ENCODE measurements around the gene ABCA2. TPM values are rescaled to one million over a fixed set of nuclear protein-coding genes. Genes with fewer than 3 reads are reported as not detected.

ABCA2 gene
- polyA plus RNA-seq, 2 donors = 7.7 to 14.7 TPM

DNA sequence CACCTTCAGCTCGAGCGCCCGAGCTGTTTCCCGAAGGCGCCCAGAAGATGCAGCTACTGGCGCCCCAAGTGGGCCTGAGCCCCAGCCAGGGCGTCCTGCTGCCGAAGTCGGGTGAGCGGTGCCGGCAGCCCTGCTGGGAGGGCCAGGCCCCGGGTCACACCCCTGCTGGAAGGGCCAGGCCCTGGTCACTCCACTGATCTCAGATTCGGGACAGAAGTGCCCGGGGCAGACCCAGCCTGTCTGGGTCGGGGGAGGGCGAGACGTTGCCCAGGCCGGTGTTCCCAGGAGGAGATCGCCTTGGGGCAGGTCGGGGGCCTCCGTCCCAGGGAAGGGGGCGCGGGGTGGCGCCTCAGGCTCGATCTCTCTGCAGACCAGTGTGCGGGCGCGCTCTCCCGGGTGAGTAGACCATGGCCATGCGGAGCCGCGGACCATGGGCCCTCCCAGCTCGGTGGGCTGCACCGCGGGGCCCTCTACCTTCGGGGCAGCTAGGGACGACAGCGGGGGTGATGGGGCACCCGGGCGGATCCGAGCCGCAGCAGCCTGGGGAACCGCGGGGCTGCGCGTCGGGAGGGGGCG is 42.9 kb downstream of the ABCA2 start:
- 9 to 11% methylated on average over 45 to 48 of the region's 48 CpGs for WGBS, 2 donors
- H3K4me1 ChIP-seq (ENCODE audit: control insufficient read depth in 2 of 2, insufficient read depth in 2 of 2, low read length in 1 of 2) = peaks cover 0 to 2% of the 10 kb centered on the region in 2 donors
- no peaks in the 10 kb centered on the region for H3K27me3 ChIP-seq (ENCODE audit: control insufficient read depth in 1 of 2, insufficient read depth in 2 of 2, low read length in 2 of 2)
- no peaks in the 10 kb centered on the region for H3K9me3 ChIP-seq (ENCODE audit: control insufficient read depth in 2 of 2, insufficient read depth in 1 of 2, low read depth in 1 of 2, low read length in 1 of 2)
- no peak overlapping the region for H3K27ac ChIP-seq (ENCODE audit: low read depth in 2 of 2, low read length in 1 of 2)
- no peak overlapping the region for H3K4me3 ChIP-seq (ENCODE audit: low read depth in 1 of 2, low read length in 2 of 2)
- H3K36me3 ChIP-seq (ENCODE audit: control insufficient read depth in 2 of 2, insufficient read depth in 2 of 2, low read length in 1 of 2) = no peaks in the 10 kb centered on the region

DNA sequence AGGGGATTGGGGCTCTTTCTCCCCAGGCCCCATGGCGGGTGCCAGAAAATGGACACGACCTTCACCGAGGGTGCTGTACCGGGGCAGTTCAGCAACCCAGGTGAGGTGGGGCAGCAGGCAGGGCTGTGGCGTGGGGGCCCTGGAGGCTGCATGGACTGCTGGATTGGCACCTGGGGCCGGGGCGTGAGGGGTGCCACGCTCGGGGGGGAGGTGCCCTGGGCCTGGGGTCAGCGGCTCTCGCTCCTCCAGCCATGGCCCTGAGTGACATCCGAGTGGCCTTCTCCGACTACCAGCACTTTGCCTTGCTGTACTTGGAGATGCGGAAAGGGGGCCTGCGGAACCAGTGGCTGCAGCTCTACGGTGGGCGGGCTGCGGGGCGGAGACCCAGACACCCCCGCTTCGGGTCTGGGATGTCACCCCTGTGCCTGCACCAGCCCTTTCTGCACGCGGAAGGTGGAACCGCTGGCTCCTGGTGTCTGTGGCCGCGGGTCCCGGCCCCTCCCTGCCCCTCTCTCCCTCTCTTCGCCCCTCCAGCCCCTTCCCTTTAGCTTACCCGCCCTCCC is 43.5 kb downstream of the ABCA2 start:
- Histone ChIP-seq H3K27me3 (ENCODE audit: control insufficient read depth in 1 of 2, insufficient read depth in 2 of 2, low read length in 2 of 2) (no peaks in the 10 kb centered on the region), H3K4me1 (ENCODE audit: control insufficient read depth in 2 of 2, insufficient read depth in 2 of 2, low read length in 1 of 2) (peaks cover 0 to 2% of the 10 kb centered on the region in 2 donors), H3K36me3 (ENCODE audit: control insufficient read depth in 2 of 2, insufficient read depth in 2 of 2, low read length in 1 of 2) (no peaks in the 10 kb centered on the region), H3K9me3 (ENCODE audit: control insufficient read depth in 2 of 2, insufficient read depth in 1 of 2, low read depth in 1 of 2, low read length in 1 of 2) (no peaks in the 10 kb centered on the region), H3K27ac (ENCODE audit: low read depth in 2 of 2, low read length in 1 of 2) (no peak overlapping the region), H3K4me3 (ENCODE audit: low read depth in 1 of 2, low read length in 2 of 2) (no peak overlapping the region)
- 50 to 55% methylated on average over 27 to 29 of the region's 29 CpGs for WGBS, 2 donors

DNA sequence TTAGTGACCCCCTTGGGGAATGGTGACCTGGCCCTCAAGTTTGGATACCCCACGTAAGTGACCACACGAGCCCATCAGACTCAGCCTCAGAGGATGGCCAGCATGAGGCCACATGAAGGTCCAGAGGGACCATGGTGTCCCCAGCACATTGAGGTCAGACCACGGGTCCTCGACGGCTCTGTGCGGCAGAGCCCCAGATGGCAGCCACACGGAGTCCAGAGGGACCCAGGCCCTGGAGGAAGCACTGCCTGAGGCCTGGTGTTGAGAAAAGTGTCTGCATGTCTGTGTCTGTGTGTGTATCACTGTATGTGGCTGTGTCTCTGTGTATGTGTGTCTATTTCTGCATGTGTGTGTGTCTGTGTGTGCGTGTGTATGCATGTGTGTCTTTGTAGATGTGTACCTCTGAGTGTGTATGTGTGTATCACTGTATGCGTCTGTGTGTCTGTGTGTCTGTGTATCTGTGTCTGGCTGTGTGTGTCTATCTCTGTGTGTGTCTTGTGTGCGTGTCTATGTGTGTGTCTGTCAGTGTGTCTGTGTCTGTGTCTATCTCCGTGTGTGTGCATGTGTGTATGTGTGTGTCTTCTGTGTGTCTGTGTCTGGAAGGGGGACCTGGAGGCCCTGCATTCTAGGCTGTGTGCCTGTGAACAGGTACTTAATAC is 44.3 kb downstream of the ABCA2 start:
- no peak overlapping the region for H3K27ac ChIP-seq (ENCODE audit: low read depth in 2 of 2, low read length in 1 of 2)
- H3K4me1 ChIP-seq (ENCODE audit: control insufficient read depth in 2 of 2, insufficient read depth in 2 of 2, low read length in 1 of 2) = peaks cover 0 to 2% of the 10 kb centered on the region in 2 donors
- 78 to 82% methylated on average over 11 of the region's 11 CpGs for WGBS, 2 donors
- H3K9me3 ChIP-seq (ENCODE audit: control insufficient read depth in 2 of 2, insufficient read depth in 1 of 2, low read depth in 1 of 2, low read length in 1 of 2) = no peaks in the 10 kb centered on the region
- H3K27me3 ChIP-seq (ENCODE audit: control insufficient read depth in 1 of 2, insufficient read depth in 2 of 2, low read length in 2 of 2) = no peaks in the 10 kb centered on the region
- H3K4me3 ChIP-seq (ENCODE audit: low read depth in 1 of 2, low read length in 2 of 2) = no peak overlapping the region
- no peaks in the 10 kb centered on the region for H3K36me3 ChIP-seq (ENCODE audit: control insufficient read depth in 2 of 2, insufficient read depth in 2 of 2, low read length in 1 of 2)

DNA sequence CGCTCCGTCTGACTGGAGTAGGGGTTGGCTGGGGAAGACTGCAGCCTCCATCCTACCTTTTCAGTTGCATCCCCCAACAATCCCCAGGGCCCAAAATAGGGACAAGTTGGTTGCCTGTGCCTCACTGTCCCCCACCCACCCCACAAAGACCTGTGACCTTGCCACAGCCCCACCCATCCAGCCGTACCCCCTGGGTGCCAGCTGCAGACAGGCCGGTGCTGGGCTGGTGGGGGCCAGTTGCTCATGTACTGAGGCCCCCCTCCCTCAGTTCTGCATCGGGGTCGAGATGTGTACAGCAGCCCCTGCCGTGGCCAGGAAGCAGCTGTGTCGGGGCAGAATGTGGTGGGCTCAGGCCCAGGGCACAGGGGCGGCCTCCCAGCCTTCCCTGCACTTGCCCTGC is 44.9 kb downstream of the ABCA2 start:
- no peaks in the 10 kb centered on the region for H3K27me3 ChIP-seq (ENCODE audit: control insufficient read depth in 1 of 2, insufficient read depth in 2 of 2, low read length in 2 of 2)
- WGBS, 2 donors = 83 to 85% methylated on average over 9 of the region's 9 CpGs
- no peaks in the 10 kb centered on the region for H3K9me3 ChIP-seq (ENCODE audit: control insufficient read depth in 2 of 2, insufficient read depth in 1 of 2, low read depth in 1 of 2, low read length in 1 of 2)
- H3K4me3 ChIP-seq (ENCODE audit: low read depth in 1 of 2, low read length in 2 of 2) = no peak overlapping the region
- no peaks in the 10 kb centered on the region for H3K36me3 ChIP-seq (ENCODE audit: control insufficient read depth in 2 of 2, insufficient read depth in 2 of 2, low read length in 1 of 2)
- H3K27ac ChIP-seq (ENCODE audit: low read depth in 2 of 2, low read length in 1 of 2) = no peak overlapping the region
- H3K4me1 ChIP-seq (ENCODE audit: control insufficient read depth in 2 of 2, insufficient read depth in 2 of 2, low read length in 1 of 2) = peaks cover 0 to 2% of the 10 kb centered on the region in 2 donors

DNA sequence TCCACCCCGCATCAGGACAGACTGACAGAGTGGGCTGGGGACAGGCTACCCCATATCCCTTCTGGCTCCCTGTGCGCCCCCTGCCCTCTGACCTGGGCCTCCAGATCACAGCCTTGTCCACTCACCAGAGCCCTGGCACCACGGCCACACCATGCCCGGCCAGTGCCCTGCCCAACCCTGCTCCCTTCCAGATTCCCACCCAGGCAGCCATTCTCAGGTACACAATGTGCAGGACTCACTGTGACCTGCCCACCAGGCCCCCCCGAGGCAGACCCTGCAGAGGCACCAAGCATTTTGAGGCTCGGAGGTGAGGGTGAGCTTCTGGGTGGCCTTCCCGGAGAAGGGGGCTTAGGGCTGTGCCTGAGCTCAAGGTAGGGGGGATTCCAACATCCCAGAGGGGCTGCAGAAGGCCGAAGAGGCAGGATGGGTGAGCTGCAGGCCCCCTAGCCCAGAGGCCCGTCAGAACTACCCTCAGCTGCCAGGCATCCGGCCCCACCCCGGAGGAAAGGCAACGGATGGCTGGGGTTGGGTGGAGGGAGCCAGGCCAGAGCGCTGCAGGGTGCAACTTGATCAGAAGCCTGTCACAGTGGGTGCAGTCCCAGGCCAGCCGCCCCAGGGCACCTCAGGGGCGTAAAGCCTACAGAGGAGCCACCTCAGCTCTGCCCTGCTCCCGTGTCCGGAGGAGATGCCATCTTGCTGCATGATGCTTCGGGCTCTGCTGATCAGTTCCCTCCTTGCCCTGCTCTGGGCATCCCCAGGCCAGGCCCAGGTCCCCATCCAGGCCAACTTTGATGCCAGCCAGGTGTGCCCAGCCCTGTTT is 45.6 kb downstream of the ABCA2 start, which contains the start of gene LCNL1:
Gene LCNL1 (plus strand): TSS at position 762 of the 820 bp plus-strand sequence. CDS start 594 bp downstream, outside the sequence.
- Histone ChIP-seq H3K27me3 (ENCODE audit: control insufficient read depth in 1 of 2, insufficient read depth in 2 of 2, low read length in 2 of 2) (no peaks in the 10 kb centered on the region), H3K27ac (ENCODE audit: low read depth in 2 of 2, low read length in 1 of 2) (no peak within 1 kb of the TSS), H3K36me3 (ENCODE audit: control insufficient read depth in 2 of 2, insufficient read depth in 2 of 2, low read length in 1 of 2) (no peaks in the 10 kb centered on the region), H3K4me3 (ENCODE audit: low read depth in 1 of 2, low read length in 2 of 2) (no peak within 1 kb of the TSS), H3K4me1 (ENCODE audit: control insufficient read depth in 2 of 2, insufficient read depth in 2 of 2, low read length in 1 of 2) (peaks cover 0 to 2% of the 10 kb centered on the region in 2 donors), H3K9me3 (ENCODE audit: control insufficient read depth in 2 of 2, insufficient read depth in 1 of 2, low read depth in 1 of 2, low read length in 1 of 2) (no peaks in the 10 kb centered on the region)
- WGBS, 2 donors = 68 to 75% methylated on average over 17 to 18 of the region's 18 CpGs

DNA sequence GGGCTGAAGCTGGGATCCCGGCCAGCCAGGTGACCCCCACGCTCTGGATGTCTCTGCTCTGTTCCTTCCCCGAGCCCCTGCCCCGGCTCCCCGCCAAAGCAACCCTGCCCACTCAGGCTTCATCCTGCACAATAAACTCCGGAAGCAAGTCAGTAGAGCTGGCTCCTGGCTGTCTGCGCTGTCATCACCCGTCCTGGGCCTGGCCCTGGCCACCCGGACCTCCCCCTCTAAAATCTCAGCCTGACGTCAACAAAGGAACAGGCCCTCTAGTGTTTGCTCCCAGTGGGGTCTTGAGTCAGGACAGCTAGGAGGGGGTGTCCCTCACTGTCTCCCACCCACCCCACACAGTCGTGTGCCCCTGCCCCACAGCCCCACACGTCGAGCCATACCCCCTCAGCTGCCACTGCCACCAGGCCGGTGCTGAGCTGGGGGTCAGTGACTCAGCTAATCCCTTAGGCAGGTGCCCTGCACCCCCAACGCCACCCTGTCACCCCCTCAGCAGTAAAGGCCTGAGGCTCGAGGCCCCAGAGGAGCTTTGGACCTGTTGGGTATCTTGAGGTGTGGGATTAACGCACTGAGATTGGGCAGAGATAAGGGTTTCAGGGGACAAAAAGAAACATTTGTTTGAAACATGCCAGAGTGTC is 46.3 kb downstream of the ABCA2 start:
- Histone ChIP-seq H3K4me1 (ENCODE audit: control insufficient read depth in 2 of 2, insufficient read depth in 2 of 2, low read length in 1 of 2) (peaks cover 0 to 2% of the 10 kb centered on the region in 2 donors), H3K36me3 (ENCODE audit: control insufficient read depth in 2 of 2, insufficient read depth in 2 of 2, low read length in 1 of 2) (no peaks in the 10 kb centered on the region), H3K9me3 (ENCODE audit: control insufficient read depth in 2 of 2, insufficient read depth in 1 of 2, low read depth in 1 of 2, low read length in 1 of 2) (no peaks in the 10 kb centered on the region), H3K27ac (ENCODE audit: low read depth in 2 of 2, low read length in 1 of 2) (no peak overlapping the region), H3K4me3 (ENCODE audit: low read depth in 1 of 2, low read length in 2 of 2) (no peak overlapping the region), H3K27me3 (ENCODE audit: control insufficient read depth in 1 of 2, insufficient read depth in 2 of 2, low read length in 2 of 2) (no peaks in the 10 kb centered on the region)
- 69 to 73% methylated on average over 17 of the region's 17 CpGs for WGBS, 2 donors

DNA sequence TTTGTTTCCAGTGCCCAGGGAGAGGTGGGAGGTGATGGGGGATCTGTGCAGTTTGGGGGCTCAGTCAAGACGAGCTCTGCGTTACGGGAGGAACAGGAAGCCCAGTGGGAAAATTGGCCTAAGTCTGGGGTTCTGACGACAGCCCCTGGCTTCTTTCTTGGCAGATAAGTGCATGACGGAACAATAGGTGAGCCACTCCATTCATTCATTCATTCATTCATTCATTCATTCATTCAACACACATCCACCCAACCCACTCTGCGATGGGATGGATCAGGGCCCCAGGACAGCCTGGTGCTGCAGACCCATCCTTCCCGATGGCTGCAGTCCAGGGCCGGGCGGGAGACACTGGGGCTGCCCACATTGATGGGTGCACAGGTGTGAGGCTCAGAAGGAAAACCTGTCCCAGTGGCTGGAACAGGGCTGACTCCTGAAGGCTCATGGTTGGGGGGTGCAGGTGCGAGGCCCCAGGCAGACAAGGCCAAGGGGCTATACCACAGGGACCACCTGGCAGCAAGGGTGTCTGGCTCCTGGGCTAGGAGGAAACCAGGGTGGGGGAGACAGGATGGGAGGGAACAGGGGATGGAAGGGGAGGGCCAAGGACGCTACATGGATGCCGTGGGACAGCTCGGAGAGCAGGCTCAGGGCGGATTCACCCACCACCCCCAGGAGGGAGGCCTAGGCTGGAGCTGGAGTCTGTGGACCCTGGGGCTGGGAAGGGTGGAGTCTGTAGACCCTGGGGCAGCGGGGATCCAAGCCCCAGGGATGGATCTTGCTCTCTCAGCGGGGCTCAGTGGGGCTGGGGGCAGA is 47.2 kb downstream of the ABCA2 start:
- 86% methylated on average over 16 of the region's 16 CpGs for WGBS, 2 donors
- H3K27me3 ChIP-seq (ENCODE audit: control insufficient read depth in 1 of 2, insufficient read depth in 2 of 2, low read length in 2 of 2) = no peaks in the 10 kb centered on the region
- peaks cover 0 to 2% of the 10 kb centered on the region in 2 donors for H3K4me1 ChIP-seq (ENCODE audit: control insufficient read depth in 2 of 2, insufficient read depth in 2 of 2, low read length in 1 of 2)
- H3K27ac ChIP-seq (ENCODE audit: low read depth in 2 of 2, low read length in 1 of 2) = no peak overlapping the region
- H3K4me3 ChIP-seq (ENCODE audit: low read depth in 1 of 2, low read length in 2 of 2) = no peak overlapping the region
- H3K9me3 ChIP-seq (ENCODE audit: control insufficient read depth in 2 of 2, insufficient read depth in 1 of 2, low read depth in 1 of 2, low read length in 1 of 2) = no peaks in the 10 kb centered on the region
- H3K36me3 ChIP-seq (ENCODE audit: control insufficient read depth in 2 of 2, insufficient read depth in 2 of 2, low read length in 1 of 2) = no peaks in the 10 kb centered on the region

DNA sequence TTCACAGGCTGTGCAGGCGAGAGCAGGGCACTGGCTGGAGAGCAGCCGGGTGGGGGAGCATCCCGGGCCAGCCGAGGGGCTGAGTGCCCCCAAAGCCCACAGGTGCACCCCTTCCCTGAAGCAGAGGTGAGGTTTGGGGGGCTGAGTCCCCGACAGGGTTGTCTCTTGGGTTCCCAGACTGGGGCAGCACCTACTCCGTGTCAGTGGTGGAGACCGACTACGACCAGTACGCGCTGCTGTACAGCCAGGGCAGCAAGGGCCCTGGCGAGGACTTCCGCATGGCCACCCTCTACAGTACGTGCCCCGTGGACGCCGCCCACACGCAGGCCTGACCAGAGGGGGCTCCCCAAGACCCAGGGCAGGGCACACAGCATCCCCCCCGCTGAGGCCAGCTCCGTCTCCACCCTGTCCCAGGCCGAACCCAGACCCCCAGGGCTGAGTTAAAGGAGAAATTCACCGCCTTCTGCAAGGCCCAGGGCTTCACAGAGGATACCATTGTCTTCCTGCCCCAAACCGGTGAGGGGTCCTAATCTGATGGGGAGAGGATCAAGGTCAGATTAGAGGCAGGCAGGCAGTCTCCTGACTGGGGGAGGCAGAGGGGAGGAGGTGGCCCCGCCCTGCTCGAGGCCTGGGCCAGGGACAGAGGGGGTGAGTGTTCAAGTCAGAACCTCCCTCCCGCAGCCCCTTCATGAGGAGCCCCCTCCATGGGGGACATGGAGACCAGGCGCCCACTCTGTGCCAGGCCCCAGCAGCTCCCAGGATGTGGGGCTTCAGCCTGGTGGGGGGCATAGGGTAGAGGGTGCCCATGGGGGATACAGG is 48.1 kb downstream of the ABCA2 start:
- Histone ChIP-seq H3K4me3 (ENCODE audit: low read depth in 1 of 2, low read length in 2 of 2) (no peak overlapping the region), H3K27me3 (ENCODE audit: control insufficient read depth in 1 of 2, insufficient read depth in 2 of 2, low read length in 2 of 2) (no peaks in the 10 kb centered on the region), H3K9me3 (ENCODE audit: control insufficient read depth in 2 of 2, insufficient read depth in 1 of 2, low read depth in 1 of 2, low read length in 1 of 2) (no peaks in the 10 kb centered on the region), H3K4me1 (ENCODE audit: control insufficient read depth in 2 of 2, insufficient read depth in 2 of 2, low read length in 1 of 2) (peaks cover 2 to 10% of the 10 kb centered on the region in 2 donors), H3K36me3 (ENCODE audit: control insufficient read depth in 2 of 2, insufficient read depth in 2 of 2, low read length in 1 of 2) (no peaks in the 10 kb centered on the region), H3K27ac (ENCODE audit: low read depth in 2 of 2, low read length in 1 of 2) (no peak overlapping the region)
- 87 to 88% methylated on average over 26 of the region's 26 CpGs for WGBS, 2 donors

All from esophagus (tissue), 2 donors.